Measurements from ENCODE around the gene PEX14. TPM values are rescaled to one million over a fixed set of nuclear protein-coding genes. Genes with fewer than 3 reads are reported as not detected.
A peak's percentile ranks its signal among the peaks of the same experiment; 100 is the strongest.

PEX14 gene
- total RNA-seq, 4 donors from 2014 or later: 8.1 to 17.8 (median 15.8) TPM

DNA sequence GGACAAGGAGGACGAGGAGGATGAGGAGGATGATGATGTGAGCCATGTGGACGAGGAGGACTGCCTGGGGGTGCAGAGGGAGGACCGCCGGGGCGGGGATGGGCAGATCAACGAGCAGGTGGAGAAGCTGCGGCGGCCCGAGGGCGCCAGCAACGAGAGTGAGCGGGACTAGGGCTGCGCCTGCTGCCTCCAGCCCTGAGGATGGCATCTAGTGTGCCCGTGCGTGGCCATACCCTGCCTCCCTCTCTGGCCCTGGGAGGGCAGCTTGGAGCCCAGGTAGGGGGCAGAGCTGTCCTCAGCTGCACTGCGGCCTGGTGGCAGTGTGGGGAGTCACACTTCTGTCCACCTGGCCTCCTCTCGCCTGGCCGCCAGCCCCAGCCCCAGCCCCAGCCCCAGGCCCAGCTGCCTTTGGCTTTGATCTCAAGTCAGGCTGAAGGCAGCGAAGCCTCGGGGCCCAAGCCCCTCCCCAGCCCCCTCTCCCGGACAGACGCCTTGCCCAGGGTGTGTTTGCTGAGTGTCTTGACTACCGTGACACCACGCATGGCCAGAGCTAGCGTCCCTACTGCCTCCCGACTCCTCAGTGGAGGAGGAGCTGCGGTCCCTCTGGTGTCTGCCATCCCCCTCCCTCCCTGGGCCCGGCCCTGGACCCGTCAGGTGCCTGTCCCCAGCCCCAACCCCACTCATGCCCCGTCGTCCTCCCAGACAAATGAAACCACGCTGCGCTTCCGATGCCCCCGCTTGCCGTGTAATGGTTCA lies 155.2 kb downstream of the PEX14 start:
- no peak overlapping the region for H3K4me3 ChIP-seq
- DNase-seq (no peak), ATAC-seq (no peak)
- intact Hi-C loops (cut with DNase I; ENCODE audit: low total_unique reads) (no loop called here), in situ Hi-C loops (cut with MboI; ENCODE audit: low sequenced_read_pairs in 4 of 4) (no loop called here)
- H3K27me3 ChIP-seq: no peaks in the 10 kb centered on the region
- no peaks in the 10 kb centered on the region for H3K9me3 ChIP-seq
- peaks cover 4 to 9% of the 10 kb centered on the region in 2 donors for H3K4me1 ChIP-seq
- H3K27ac ChIP-seq: no peak overlapping the region
- TF ChIP-seq, protein P1, sequence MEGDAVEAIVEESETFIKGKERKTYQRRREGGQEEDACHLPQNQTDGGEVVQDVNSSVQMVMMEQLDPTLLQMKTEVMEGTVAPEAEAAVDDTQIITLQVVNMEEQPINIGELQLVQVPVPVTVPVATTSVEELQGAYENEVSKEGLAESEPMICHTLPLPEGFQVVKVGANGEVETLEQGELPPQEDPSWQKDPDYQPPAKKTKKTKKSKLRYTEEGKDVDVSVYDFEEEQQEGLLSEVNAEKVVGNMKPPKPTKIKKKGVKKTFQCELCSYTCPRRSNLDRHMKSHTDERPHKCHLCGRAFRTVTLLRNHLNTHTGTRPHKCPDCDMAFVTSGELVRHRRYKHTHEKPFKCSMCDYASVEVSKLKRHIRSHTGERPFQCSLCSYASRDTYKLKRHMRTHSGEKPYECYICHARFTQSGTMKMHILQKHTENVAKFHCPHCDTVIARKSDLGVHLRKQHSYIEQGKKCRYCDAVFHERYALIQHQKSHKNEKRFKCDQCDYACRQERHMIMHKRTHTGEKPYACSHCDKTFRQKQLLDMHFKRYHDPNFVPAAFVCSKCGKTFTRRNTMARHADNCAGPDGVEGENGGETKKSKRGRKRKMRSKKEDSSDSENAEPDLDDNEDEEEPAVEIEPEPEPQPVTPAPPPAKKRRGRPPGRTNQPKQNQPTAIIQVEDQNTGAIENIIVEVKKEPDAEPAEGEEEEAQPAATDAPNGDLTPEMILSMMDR (IDR thresholded peaks at IDR 0.05 in 4 of 5, conservative IDR thresholded peaks at IDR 0.05 in 1 of 5): no peak
- no peak for TF ChIP-seq POLR2A (IDR thresholded peaks at IDR 0.05)
- peaks cover 0 to under 1% of the 10 kb centered on the region in 2 donors for H3K36me3 ChIP-seq

DNA sequence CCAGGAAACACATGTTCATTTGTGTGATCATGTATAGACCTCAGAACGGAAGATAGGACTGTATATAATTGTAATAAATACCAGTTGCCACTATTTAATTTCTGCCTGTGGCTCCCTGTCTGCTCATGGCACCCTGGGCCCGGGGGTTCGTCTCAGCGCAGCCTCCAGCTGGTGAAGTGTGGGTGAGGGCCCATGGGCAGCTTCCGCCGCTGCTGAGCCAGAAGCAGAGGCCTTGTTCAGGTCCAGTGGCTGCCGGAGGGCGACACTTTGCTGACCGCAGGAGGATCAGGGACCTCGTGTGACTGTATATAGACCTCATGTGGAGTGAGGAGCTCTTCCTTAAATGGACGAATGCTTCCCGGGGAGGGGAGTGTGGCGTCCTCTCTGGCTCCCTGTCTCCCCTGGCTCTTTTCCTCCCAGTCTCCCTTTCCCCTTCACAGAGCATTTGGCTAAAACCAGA lies 155.9 kb downstream of the PEX14 start:
- DNase-seq (no peak), ATAC-seq (no peak)
- Histone ChIP-seq H3K27me3 (no peaks in the 10 kb centered on the region), H3K27ac (no peak overlapping the region), H3K4me1 (peaks cover 10 to 16% of the 10 kb centered on the region in 2 donors), H3K36me3 (no peaks in the 10 kb centered on the region), H3K9me3 (no peaks in the 10 kb centered on the region), H3K4me3 (no peak overlapping the region)
- in situ Hi-C loops (cut with MboI; ENCODE audit: low sequenced_read_pairs in 4 of 4): no loop called here
- intact Hi-C loops (cut with DNase I; ENCODE audit: low total_unique reads): no loop called here
- TF ChIP-seq POLR2A (IDR thresholded peaks at IDR 0.05): no peak
- TF ChIP-seq, protein P1 (IDR thresholded peaks at IDR 0.05 in 4 of 5, conservative IDR thresholded peaks at IDR 0.05 in 1 of 5): no peak

DNA sequence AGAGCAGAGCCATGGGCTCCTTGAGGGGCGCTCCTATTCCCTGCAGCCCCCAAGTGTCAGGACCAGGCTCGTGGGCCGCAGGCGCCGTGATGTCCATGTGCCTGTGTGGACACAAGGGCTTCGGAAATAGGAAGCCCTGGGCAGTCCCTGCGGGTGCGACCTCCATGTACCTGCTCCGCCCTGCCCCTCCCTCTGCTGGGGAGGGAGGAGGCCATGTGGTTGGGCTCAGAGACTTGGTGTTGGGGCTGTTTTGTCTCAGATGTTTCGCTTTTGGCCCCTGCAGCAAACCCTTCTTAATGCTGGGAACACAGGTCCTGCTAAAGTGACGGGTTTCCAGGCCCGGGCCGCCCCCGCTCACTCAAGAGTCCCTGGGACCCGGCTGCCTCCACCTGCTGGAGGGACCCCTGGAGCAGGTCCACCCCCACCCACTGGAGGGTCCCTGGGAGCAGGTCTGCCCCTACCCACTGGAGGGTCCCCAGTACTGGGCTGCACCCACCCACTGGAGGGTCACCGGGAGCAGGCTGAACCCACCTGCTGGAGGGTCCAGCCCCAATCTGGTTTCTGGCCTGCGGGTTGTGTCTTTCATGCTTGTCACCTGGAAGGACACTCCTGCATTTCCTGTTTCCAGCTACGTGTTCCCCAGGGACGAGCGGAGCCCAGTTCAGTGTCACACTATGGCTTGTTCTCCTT lies 156.5 kb downstream of the PEX14 start:
- Histone ChIP-seq H3K27ac (no peak overlapping the region), H3K36me3 (no peaks in the 10 kb centered on the region), H3K27me3 (no peaks in the 10 kb centered on the region), H3K9me3 (no peaks in the 10 kb centered on the region), H3K4me1 (peaks cover 12 to 22% of the 10 kb centered on the region in 2 donors), H3K4me3 (no peak overlapping the region)
- DNase-seq: no peak
- TF ChIP-seq, protein P1 (IDR thresholded peaks at IDR 0.05 in 4 of 5, conservative IDR thresholded peaks at IDR 0.05 in 1 of 5): no peak
- no peak for TF ChIP-seq POLR2A (IDR thresholded peaks at IDR 0.05)
- in situ Hi-C loops (cut with MboI; ENCODE audit: low sequenced_read_pairs in 4 of 4): no loop called here
- ATAC-seq: no peak
- intact Hi-C loops (cut with DNase I; ENCODE audit: low total_unique reads): no loop called here

DNA sequence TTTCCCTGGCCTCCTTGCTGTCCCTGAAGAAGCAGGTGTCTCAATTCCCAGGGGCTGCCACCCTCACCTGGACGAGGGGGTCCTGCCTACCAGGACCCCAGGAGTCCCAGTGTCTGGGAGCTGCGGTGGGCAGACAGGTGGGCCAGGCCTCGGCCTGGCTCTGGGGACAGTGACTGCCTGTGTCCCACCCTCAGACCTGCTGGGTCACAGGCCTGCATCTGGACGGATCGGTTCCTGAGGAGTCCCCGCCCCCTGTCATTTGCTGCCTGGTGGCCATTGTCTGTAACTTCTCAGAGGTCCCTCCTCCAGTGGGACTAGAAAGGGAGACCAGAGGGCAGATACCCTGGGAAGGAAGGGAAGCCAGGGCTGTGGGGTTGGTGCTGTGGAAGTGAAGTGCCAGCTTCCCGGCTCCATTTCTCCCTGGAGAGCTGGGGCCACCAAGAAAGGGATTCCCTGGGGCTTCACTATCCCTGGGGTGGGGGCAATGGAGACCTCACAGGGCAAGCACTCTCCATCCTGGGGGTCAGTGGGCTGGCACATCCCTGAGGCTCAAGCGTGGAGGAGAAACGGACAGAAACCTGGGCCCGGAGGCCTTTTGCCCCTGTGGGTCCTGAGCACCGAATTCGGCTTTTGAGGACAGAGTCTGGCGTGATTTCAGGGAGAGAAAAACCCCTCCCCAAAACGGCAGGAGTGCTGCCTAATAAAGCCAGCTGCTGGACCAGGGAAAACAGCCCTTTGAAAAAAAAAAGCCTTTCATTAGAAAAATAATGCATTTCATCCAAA lies 157.3 kb downstream of the PEX14 start:
- H3K27me3 ChIP-seq: no peaks in the 10 kb centered on the region
- in situ Hi-C loops (cut with MboI; ENCODE audit: low sequenced_read_pairs in 4 of 4) (no loop called here), intact Hi-C loops (cut with DNase I; ENCODE audit: low total_unique reads) (no loop called here)
- peak overlapping the region in 1 of 4 donors; percentile 38 for H3K27ac ChIP-seq
- H3K4me3 ChIP-seq: no peak overlapping the region
- no peak for ATAC-seq
- peaks cover 12 to 26% of the 10 kb centered on the region in 2 donors for H3K4me1 ChIP-seq
- no peak for DNase-seq
- H3K9me3 ChIP-seq: no peaks in the 10 kb centered on the region
- TF ChIP-seq, protein P1 (IDR thresholded peaks at IDR 0.05 in 4 of 5, conservative IDR thresholded peaks at IDR 0.05 in 1 of 5): no peak
- no peak for TF ChIP-seq POLR2A (IDR thresholded peaks at IDR 0.05)
- no peaks in the 10 kb centered on the region for H3K36me3 ChIP-seq
